H1 (cell line): ENCODE measurements around the gene GSAP. TPM values are rescaled to one million over a fixed set of nuclear protein-coding genes. Genes with fewer than 3 reads are reported as not detected.

Experiments used
- CTCF ChIA-PET: fragments of 300-600 bp; sonication (Branson Sonifier 250); formaldehyde crosslinking; loops from one replicate; lab custom pipeline; 2021; ENCODE audit not compliant: partially characterized antibody; lab: Charles Lee
- POLR2A ChIA-PET: fragments of 300-600 bp; sonication (Branson Sonifier 250); formaldehyde crosslinking; loops from one replicate; lab custom pipeline; 2021; ENCODE audit warnings: inconsistent platforms; ENCODE audit not compliant: partially characterized antibody; lab: Charles Lee
- DNase-seq, 2 experiments: peaks; one replicate each; pipeline versions ENCODE4 v3.0.0 to v3.0.0-alpha.2; 2010 to 2022; ENCODE audit warnings: low spot score in 2 of 2, low read depth in 1 of 2, mixed read lengths in 1 of 2
- FAIRE-seq: peaks from 2 replicates; lab custom pipeline; 2011; peaks lifted over from hg19 to GRCh38; lab: Jason Lieb, UNC
- H2AFZ ChIP-seq: 2 replicates; pipeline ENCODE4 v1.8.1; 2012; ENCODE audit warnings: low read length, inconsistent platforms
- H2AK5ac ChIP-seq: 2 replicates; pipeline ENCODE4 v1.6.1; 2013; ENCODE audit warnings: low read depth, low read length
- H2BK120ac ChIP-seq: replicated peaks from 2 replicates; pipeline ENCODE3; 2013; ENCODE audit warnings: low read depth, low read length, inconsistent platforms
- H2BK12ac ChIP-seq: 2 replicates; pipeline ENCODE4 v1.6.1; 2013; ENCODE audit warnings: low read depth, low read length
- H2BK15ac ChIP-seq: 2 replicates; pipeline ENCODE4 v1.6.1; 2013; ENCODE audit warnings: low read length
- H2BK20ac ChIP-seq: 2 replicates; pipeline ENCODE4 v1.6.1; 2013; ENCODE audit warnings: low read length
- H2BK5ac ChIP-seq: 2 replicates; pipeline ENCODE4 v1.6.1; 2013; ENCODE audit warnings: low read depth, low read length
- H3K14ac ChIP-seq: 2 replicates; pipeline ENCODE4 v1.6.1; 2013; ENCODE audit warnings: inconsistent platforms; ENCODE audit not compliant: insufficient read length
- H3K18ac ChIP-seq: 2 replicates; pipeline ENCODE4 v1.6.1; 2013; ENCODE audit warnings: low read length; ENCODE audit errors: extremely low read depth
- H3K23ac ChIP-seq: 2 replicates; pipeline ENCODE4 v1.6.1; 2013; ENCODE audit warnings: inconsistent platforms; ENCODE audit not compliant: insufficient read length
- H3K23me2 ChIP-seq: 2 replicates; pipeline ENCODE4 v1.6.1; 2013; ENCODE audit warnings: low read depth, low read length
- H3K27ac ChIP-seq: 2 replicates; pipeline ENCODE4 v1.6.1; 2011; ENCODE audit warnings: low read depth, low read length, inconsistent platforms
- H3K27me3 ChIP-seq, 4 experiments: replicated peaks in 1 of 4; 1 replicate in 1 of 4; 2 replicates in 3 of 4; pipeline versions ENCODE4 v1.6.1 to v1.8.1; 2011 to 2013; ENCODE audit warnings: low read length in 3 of 4, mild to moderate bottlenecking in 3 of 4, inconsistent platforms in 2 of 4, mixed read lengths in 2 of 4, moderate library complexity in 1 of 4; ENCODE audit not compliant: control insufficient read depth in 3 of 4, insufficient read depth in 3 of 4; ENCODE audit errors: extremely low read depth in 1 of 4
- H3K36me3 ChIP-seq, 4 experiments: 2 replicates each; pipeline versions ENCODE4 v1.6.1 to v1.8.1; 2011 to 2013; ENCODE audit warnings: mild to moderate bottlenecking in 4 of 4, low read length in 3 of 4, moderate library complexity in 2 of 4, control low read depth in 1 of 4, inconsistent platforms in 1 of 4; ENCODE audit not compliant: insufficient read depth in 4 of 4, control insufficient read depth in 2 of 4
- H3K4ac ChIP-seq: replicated peaks from 2 replicates; pipeline ENCODE3; 2013; ENCODE audit warnings: low read length, low read depth, mixed read lengths, inconsistent platforms; ENCODE audit not compliant: insufficient read length
- H3K4me1 ChIP-seq, 4 experiments: replicated peaks in 1 of 4; 1 replicate in 1 of 4; 2 replicates in 3 of 4; pipeline versions ENCODE4 v1.6.1 to v1.8.1; 2011 to 2013; ENCODE audit warnings: low read length in 3 of 4, inconsistent platforms in 2 of 4, mixed read lengths in 1 of 4; ENCODE audit not compliant: insufficient read depth in 4 of 4, control insufficient read depth in 3 of 4
- H3K4me2 ChIP-seq, 2 experiments: 2 replicates each; pipeline versions ENCODE4 v1.6.1 to v1.8.1; 2011 to 2013; ENCODE audit warnings: low read depth in 2 of 2, low read length in 2 of 2, control low read depth in 1 of 2, inconsistent platforms in 1 of 2, mild to moderate bottlenecking in 1 of 2; ENCODE audit not compliant: insufficient read depth in 1 of 2
- H3K4me3 ChIP-seq, 4 experiments: fragments of 200-600, 300-600 bp in 1 of 4; sonication (generic), shearing (Covaris generic), sonication (Bioruptor Twin) in 1 of 4; 2 replicates each; pipeline versions ENCODE4 v1.5.1 to v1.8.1; 2011 to 2016; ENCODE audit warnings: low read length in 4 of 4, low read depth in 3 of 4, control low read depth in 2 of 4, inconsistent platforms in 2 of 4, mild to moderate bottlenecking in 2 of 4, mixed read lengths in 1 of 4, moderate library complexity in 1 of 4; ENCODE audit not compliant: insufficient read depth in 2 of 4; ENCODE audit errors: extremely low read depth in 1 of 4
- H3K56ac ChIP-seq: replicated peaks from 2 replicates; pipeline ENCODE3; 2013; ENCODE audit warnings: low read depth, mild to moderate bottlenecking, mixed read lengths, low read length, inconsistent platforms; ENCODE audit not compliant: insufficient read length
- H3K79me1 ChIP-seq: 2 replicates; pipeline ENCODE4 v1.6.1; 2013; ENCODE audit warnings: low read depth, low read length, control low read depth
- H3K79me2 ChIP-seq, 2 experiments: 2 replicates each; pipeline versions ENCODE4 v1.6.1 to v1.8.1; 2012 to 2013; ENCODE audit warnings: low read length in 2 of 2, mild to moderate bottlenecking in 2 of 2, inconsistent platforms in 1 of 2; ENCODE audit not compliant: insufficient read depth in 2 of 2, control insufficient read depth in 1 of 2
- H3K9ac ChIP-seq, 4 experiments: replicated peaks in 1 of 4; 1 replicate in 1 of 4; 2 replicates in 3 of 4; pipeline versions ENCODE4 v1.6.1 to v1.8.1; 2011 to 2013; ENCODE audit warnings: low read depth in 3 of 4, low read length in 3 of 4, control low read depth in 2 of 4, mild to moderate bottlenecking in 2 of 4, moderate library complexity in 2 of 4, inconsistent platforms in 1 of 4; ENCODE audit errors: extremely low read depth in 1 of 4
- H3K9me3 ChIP-seq, 2 experiments: 2 replicates each; pipeline versions ENCODE4 v1.6.1 to v1.8.1; 2012 to 2013; ENCODE audit warnings: mild to moderate bottlenecking in 2 of 2, moderate library complexity in 2 of 2, control low read depth in 1 of 2, inconsistent platforms in 1 of 2, low read depth in 1 of 2, low read length in 1 of 2, mixed read lengths in 1 of 2; ENCODE audit not compliant: insufficient read depth in 2 of 2
- H4K20me1 ChIP-seq, 2 experiments: replicated peaks in 1 of 2; 2 replicates each; pipeline versions ENCODE3 to v1.8.1; 2011 to 2013; ENCODE audit warnings: inconsistent platforms in 2 of 2, low read length in 2 of 2, mild to moderate bottlenecking in 1 of 2; ENCODE audit not compliant: insufficient read depth in 2 of 2, control insufficient read depth in 1 of 2
- H4K5ac ChIP-seq: 2 replicates; pipeline ENCODE4 v1.6.1; 2013; ENCODE audit warnings: low read length, low read depth, mixed read lengths, inconsistent platforms; ENCODE audit not compliant: insufficient read length
- H4K8ac ChIP-seq: 2 replicates; pipeline ENCODE4 v1.8.0; 2013; ENCODE audit warnings: mild to moderate bottlenecking, moderate library complexity, low read length, inconsistent platforms; ENCODE audit not compliant: insufficient read depth; ENCODE audit errors: extremely low read depth
- H4K91ac ChIP-seq: replicated peaks from 2 replicates; pipeline ENCODE3; 2013; ENCODE audit warnings: low read length, mixed read lengths, inconsistent platforms; ENCODE audit not compliant: insufficient read length
- ATF2 ChIP-seq: IDR thresholded peaks from 2 replicates; pipeline ENCODE4 v1.6.1; 2012; ENCODE audit warnings: low read length, inconsistent platforms
- EZH2 ChIP-seq: fragments of 200-600 bp; sonication (generic); IDR thresholded peaks from 2 replicates; pipeline ENCODE4 v1.7.1; 2012; ENCODE audit warnings: low read depth, mild to moderate bottlenecking, moderate library complexity, low read length, inconsistent platforms; ENCODE audit not compliant: severe bottlenecking
- JUN ChIP-seq: IDR thresholded peaks from 2 replicates; pipeline ENCODE4 v1.6.1; 2011; ENCODE audit warnings: low read depth, mild to moderate bottlenecking, improper control_type of control experiment, low read length
- RBBP5 ChIP-seq: IDR thresholded peaks from 2 replicates; pipeline ENCODE4 v1.7.1; 2012; ENCODE audit warnings: low read depth, mild to moderate bottlenecking, inconsistent platforms, low read length, moderate library complexity, borderline replicate concordance
- SIRT6 ChIP-seq: IDR thresholded peaks from one replicate; pipeline ENCODE4 v1.7.1; 2012; ENCODE audit warnings: low read length, inconsistent platforms
- SP2 ChIP-seq: IDR thresholded peaks from 2 replicates; pipeline ENCODE4 v1.6.1; 2012; ENCODE audit warnings: mild to moderate bottlenecking, low read length, inconsistent platforms
- SP4 ChIP-seq: IDR thresholded peaks from 2 replicates; pipeline ENCODE4 v1.6.1; 2012; ENCODE audit warnings: low read length, inconsistent platforms
- TBP ChIP-seq: IDR thresholded peaks from 2 replicates; pipeline ENCODE4 v1.6.1; 2011; ENCODE audit warnings: low read depth, low read length, improper control_type of control experiment
- WGBS, 2 experiments: shearing (Covaris generic) in 1 of 2; methylation state at CpG; one replicate each; pipeline versions ENCODE4 v1.1.6 to v1.1.7; 2013 to 2015; ENCODE audit warnings: low lambda C conversion rate in 2 of 2, mixed read lengths in 2 of 2, inconsistent platforms in 1 of 2, low coverage in 1 of 2, missing lambda C conversion rate in 1 of 2; ENCODE audit not compliant: insufficient replicate concordance in 2 of 2, insufficient coverage in 1 of 2, insufficient read length in 1 of 2; ENCODE audit errors: extremely low coverage in 1 of 2, missing lambda C conversion rate in 1 of 2; 5-methylcytosine and 5-hydroxymethylcytosine counted together
- polyA plus RNA-seq, 7 experiments: library from polyadenylated mRNA; depleted of rRNA in 3 of 7; stranded (reverse) in 5 of 7; unstranded in 2 of 7; fragments of >200 nt in 5 of 7; fragments of 200-250 nt in 2 of 7; gene quantifications; 1 replicate in 5 of 7; 2 replicates in 1 of 7; 4 replicates in 1 of 7; pipeline versions ENCODE4 v1.2.1 to v1.2.3, GENCODE V29; 2011 to 2013; ENCODE audit warnings: missing spikeins in 2 of 7, mixed read lengths in 2 of 7
- total RNA-seq: library from RNA; stranded (reverse); fragmentation: NEBNext Ultra II Directional; extraction: Animal tissue kit (Norgen Biotek cat#: 25700); gene quantifications from 2 replicates; pipeline ENCODE4 v1.2.1, GENCODE V29; 2021

Gene GSAP
- total and polyA plus RNA-seq, 2 of the 8 experiments (the other 6 are each of a cell fraction or from before 2014, with no cell fraction given): 0.93 to 2.1 TPM

GRCh38 chr7:77329466-77330168 is 86.5 kb downstream of the GSAP start:
- CTCF ChIA-PET: interaction anchor here (0.9 kb wide), 1 partner anchor 25 kb away, joined by 5 read pairs; no protein-coding TSS in a partner anchor
- H3K27ac ChIP-seq: no peak overlapping the region

More at GRCh38 chr7:77329466-77330168, 86.5 kb downstream of the GSAP start:
- Histone ChIP-seq H2BK5ac (no peak overlapping the region), H2BK120ac (no peak overlapping the region), H3K9ac (no peak overlapping the region), H2BK20ac (no peak overlapping the region), H3K4me1 (peaks cover 0 to 10% (median 6%) of the 10 kb centered on the region in 4 experiments; a peak in 5 of 7 replicates), H3K14ac (no peak overlapping the region), H3K27me3 (no peaks in the 10 kb centered on the region), H3K23me2 (0 out of 2 replicates have a peak, but pooled peaks cover 3% of the 10 kb centered on the region), H3K79me1 (no peaks in the 10 kb centered on the region), H3K79me2 (no peaks in the 10 kb centered on the region), H3K23ac (no peak overlapping the region), H2AFZ (no peak overlapping the region), H4K91ac (no peak overlapping the region), H4K5ac (no peak overlapping the region), H3K9me3 (no peaks in the 10 kb centered on the region), H2BK15ac (no peak overlapping the region), H2AK5ac (no peak overlapping the region), H4K20me1 (no peaks in the 10 kb centered on the region), H4K8ac (no peak overlapping the region), H3K4me3 (no peak overlapping the region), H3K36me3 (no peaks in the 10 kb centered on the region), H2BK12ac (no peak overlapping the region), H3K18ac (no peak overlapping the region), H3K56ac (no peak overlapping the region), H3K4ac (no peak overlapping the region), H3K4me2 (no peak overlapping the region)
- FAIRE-seq (no peak), DNase-seq (no peak)
- POLR2A ChIA-PET: no interaction called here
- no peak for TF ChIP-seq SIRT6
- no peak for TF ChIP-seq JUN
- no peak for TF ChIP-seq TBP
- TF ChIP-seq ATF2: no peak
- no peak for TF ChIP-seq SP2
- TF ChIP-seq EZH2: no peak
- TF ChIP-seq RBBP5: no peak
- no peak for TF ChIP-seq SP4
- WGBS, 2 experiments: 95% methylated on average over 4 of the region's 4 CpGs; no CpG with 5 or more reads in 1 of the 2 experiments
